B cell (primary cell): ENCODE data around the gene QRSL1.

Source experiments
- CTCF ChIP-seq: fragments of 200-600 bp; IDR thresholded peaks from one replicate; pipeline ENCODE4 v1.8.0; 2022; ENCODE audit warnings: antibody characterized with exemption, mild to moderate bottlenecking
- EZH2 ChIP-seq: IDR thresholded peaks from 2 replicates; pipeline ENCODE4 v1.6.1; 2012; ENCODE audit warnings: borderline replicate concordance, low read depth, mild to moderate bottlenecking, moderate library complexity, low read length; ENCODE audit not compliant: insufficient read depth, poor library complexity, severe bottlenecking

- no peak for TF ChIP-seq CTCF
- no peak for TF ChIP-seq EZH2
Measured at GRCh38 chr6:106600329-106600728, 29.0 kb upstream of the QRSL1 start.
